ENCODE data around the gene KCNJ13.

DNA sequence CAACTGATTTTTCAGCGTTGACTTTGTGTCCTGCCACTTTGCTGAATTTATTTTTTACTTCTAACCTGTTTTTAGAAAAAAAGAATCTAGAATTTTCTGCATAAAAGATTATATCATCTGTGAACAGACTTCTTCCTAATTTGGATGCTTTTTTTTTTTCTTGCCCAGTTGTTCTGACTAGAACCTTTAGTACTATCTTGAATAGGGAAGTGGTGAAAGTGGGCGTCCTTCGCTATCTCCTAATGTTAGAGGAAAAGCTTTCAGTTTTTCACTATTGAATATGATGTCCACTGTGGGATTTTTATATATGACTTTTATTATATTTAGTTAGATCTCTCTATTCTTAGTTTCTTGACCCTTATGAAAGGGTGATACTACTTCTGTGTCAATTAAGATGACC lies 25.7 kb upstream of the KCNJ13 start:
- TF ChIP-seq POLR2A (IDR thresholded peaks at IDR 0.05; ENCODE audit: low read length), result no peak
- TF ChIP-seq GATA1 (IDR thresholded peaks at IDR 0.05; ENCODE audit: low read depth, low read length), result no peak

All from erythroblast (primary cell).